DND-41 (cell line): ENCODE measurements around the gene CDC42SE2.

ENCODE experiments used
- CTCF ChIP-seq: IDR thresholded peaks from 2 replicates; pipeline ENCODE4 v1.5.1; 2012; ENCODE audit warnings: borderline replicate concordance, low read length, moderate library complexity, mild to moderate bottlenecking; ENCODE audit not compliant: poor library complexity, severe bottlenecking; ENCODE audit errors: extremely low read depth
- EZH2 ChIP-seq: IDR thresholded peaks from 3 replicates; pipeline ENCODE4 v1.6.1; 2012; ENCODE audit warnings: borderline replicate concordance, low read depth, mild to moderate bottlenecking, moderate library complexity, low read length, inconsistent platforms; ENCODE audit not compliant: severe bottlenecking

- peak; percentile 61 for TF ChIP-seq CTCF
- no peak for TF ChIP-seq EZH2
Measured at GRCh38 chr5:131265311-131265803, 1.5 kb downstream of the CDC42SE2 start.
